Measurements from ENCODE around the gene HOATZ. TPM values are rescaled to one million over a fixed set of nuclear protein-coding genes. Genes with fewer than 3 reads are reported as not detected.

The HOATZ gene
- total RNA-seq, 1 donor from 2014 or later, result not detected

DNA sequence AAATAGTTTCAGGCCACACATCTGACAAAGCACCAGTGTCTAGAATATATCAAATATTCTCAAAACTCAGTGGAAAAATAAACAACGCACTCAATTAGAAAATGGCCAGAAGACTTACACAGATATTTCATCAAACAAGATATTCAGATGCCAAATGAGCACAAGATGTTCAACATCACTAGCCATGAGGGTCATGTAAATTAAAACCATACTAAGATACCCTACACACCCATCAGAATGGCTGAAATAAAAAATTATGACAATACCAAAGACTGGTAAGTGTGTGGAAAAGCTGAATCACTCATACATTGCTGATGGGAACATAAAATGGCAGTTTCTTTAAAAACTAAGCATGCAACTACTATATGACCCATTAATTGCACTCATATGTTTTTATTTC lies 24.1 kb upstream of the HOATZ start:
- no peak for DNase-seq (ENCODE audit: low spot score in 2 of 2)
- intact Hi-C loops (cut with DNase I), result no loop called here
- Histone ChIP-seq H3K9me3 (peaks cover 0 to 8% of the 10 kb centered on the region in 2 donors), H3K4me3 (no peak overlapping the region), H3K36me3 (no peaks in the 10 kb centered on the region), H3K4me1 (no peaks in the 10 kb centered on the region), H3K27me3 (no peaks in the 10 kb centered on the region), H3K27ac (no peak overlapping the region)
- TF ChIP-seq, protein P1, sequence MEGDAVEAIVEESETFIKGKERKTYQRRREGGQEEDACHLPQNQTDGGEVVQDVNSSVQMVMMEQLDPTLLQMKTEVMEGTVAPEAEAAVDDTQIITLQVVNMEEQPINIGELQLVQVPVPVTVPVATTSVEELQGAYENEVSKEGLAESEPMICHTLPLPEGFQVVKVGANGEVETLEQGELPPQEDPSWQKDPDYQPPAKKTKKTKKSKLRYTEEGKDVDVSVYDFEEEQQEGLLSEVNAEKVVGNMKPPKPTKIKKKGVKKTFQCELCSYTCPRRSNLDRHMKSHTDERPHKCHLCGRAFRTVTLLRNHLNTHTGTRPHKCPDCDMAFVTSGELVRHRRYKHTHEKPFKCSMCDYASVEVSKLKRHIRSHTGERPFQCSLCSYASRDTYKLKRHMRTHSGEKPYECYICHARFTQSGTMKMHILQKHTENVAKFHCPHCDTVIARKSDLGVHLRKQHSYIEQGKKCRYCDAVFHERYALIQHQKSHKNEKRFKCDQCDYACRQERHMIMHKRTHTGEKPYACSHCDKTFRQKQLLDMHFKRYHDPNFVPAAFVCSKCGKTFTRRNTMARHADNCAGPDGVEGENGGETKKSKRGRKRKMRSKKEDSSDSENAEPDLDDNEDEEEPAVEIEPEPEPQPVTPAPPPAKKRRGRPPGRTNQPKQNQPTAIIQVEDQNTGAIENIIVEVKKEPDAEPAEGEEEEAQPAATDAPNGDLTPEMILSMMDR (IDR thresholded peaks at IDR 0.05), result no peak

DNA sequence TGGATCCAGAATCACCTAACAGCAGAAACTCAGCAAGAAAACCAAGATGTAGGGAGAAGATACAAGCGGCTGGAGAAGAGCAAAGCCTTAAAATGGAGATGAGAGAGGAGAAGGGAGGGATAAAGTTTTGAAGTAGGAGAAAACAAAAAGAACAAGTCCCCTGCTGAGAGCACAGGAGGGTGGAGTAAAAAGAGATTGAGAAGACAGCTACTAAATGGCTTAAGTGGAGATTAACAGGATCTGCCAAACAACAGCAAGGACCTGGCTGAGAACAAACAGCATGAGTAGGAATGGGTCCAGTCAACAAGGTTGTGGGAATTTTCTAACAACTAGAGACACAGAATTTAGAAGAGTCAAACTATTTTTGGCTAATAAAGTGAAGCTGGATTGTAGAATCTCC lies 20.5 kb upstream of the HOATZ start:
- Histone ChIP-seq H3K36me3 (no peaks in the 10 kb centered on the region), H3K4me3 (no peak overlapping the region), H3K4me1 (no peaks in the 10 kb centered on the region), H3K27me3 (no peaks in the 10 kb centered on the region), H3K27ac (no peak overlapping the region), H3K9me3 (no peaks in the 10 kb centered on the region)
- TF ChIP-seq, protein P1 (IDR thresholded peaks at IDR 0.05), result no peak
- intact Hi-C loops (cut with DNase I), result no loop called here
- DNase-seq (ENCODE audit: low spot score in 2 of 2), result no peak

DNA sequence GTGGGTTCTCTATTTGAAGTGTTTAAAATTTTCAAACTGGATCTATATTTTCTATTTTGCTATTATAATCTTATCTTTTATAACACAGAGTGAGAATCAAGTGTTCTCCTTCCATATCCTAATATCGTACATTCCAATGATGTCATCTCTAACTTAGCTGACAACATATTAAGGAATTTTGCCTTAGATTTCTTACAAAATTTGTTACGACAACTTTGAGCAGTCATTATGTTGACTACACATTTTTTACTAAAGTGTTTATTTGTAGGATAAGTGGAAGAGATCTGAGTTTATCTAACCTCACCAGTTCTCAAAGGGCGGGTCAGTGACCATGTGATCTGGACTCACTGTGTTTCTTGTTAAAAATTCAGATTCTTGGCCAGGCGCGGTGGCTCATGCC lies 15.1 kb upstream of the HOATZ start:
- no peak for DNase-seq (ENCODE audit: low spot score in 2 of 2)
- intact Hi-C loops (cut with DNase I), result no loop called here
- Histone ChIP-seq H3K36me3 (no peaks in the 10 kb centered on the region), H3K27ac (no peak overlapping the region), H3K9me3 (no peaks in the 10 kb centered on the region), H3K27me3 (no peaks in the 10 kb centered on the region), H3K4me3 (no peak overlapping the region), H3K4me1 (no peaks in the 10 kb centered on the region)
- TF ChIP-seq, protein P1 (IDR thresholded peaks at IDR 0.05), result no peak

DNA sequence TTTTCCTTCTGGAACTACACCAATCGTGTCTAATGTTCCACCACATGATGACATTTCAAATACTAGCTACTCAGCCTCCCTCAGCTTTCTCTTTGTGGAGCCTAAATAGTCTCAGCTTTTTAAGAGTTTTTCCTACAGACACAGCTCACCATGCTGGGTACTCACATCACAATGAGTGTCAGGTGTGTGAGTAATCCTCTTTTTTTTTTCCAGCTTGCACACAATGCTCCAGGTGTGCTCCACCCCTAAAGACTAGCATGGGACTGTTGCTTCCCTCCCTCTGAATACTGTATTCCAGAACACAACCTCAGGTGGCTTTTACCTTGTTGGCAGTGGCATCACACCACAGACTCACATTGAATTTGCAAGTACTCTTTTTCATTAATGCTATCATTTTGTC lies 14.1 kb upstream of the HOATZ start:
- Histone ChIP-seq H3K27me3 (no peaks in the 10 kb centered on the region), H3K36me3 (no peaks in the 10 kb centered on the region), H3K27ac (no peak overlapping the region), H3K9me3 (no peaks in the 10 kb centered on the region), H3K4me1 (no peaks in the 10 kb centered on the region), H3K4me3 (no peak overlapping the region)
- intact Hi-C loops (cut with DNase I), result no loop called here
- TF ChIP-seq, protein P1 (IDR thresholded peaks at IDR 0.05), result no peak
- DNase-seq (ENCODE audit: low spot score in 2 of 2), result no peak

DNA sequence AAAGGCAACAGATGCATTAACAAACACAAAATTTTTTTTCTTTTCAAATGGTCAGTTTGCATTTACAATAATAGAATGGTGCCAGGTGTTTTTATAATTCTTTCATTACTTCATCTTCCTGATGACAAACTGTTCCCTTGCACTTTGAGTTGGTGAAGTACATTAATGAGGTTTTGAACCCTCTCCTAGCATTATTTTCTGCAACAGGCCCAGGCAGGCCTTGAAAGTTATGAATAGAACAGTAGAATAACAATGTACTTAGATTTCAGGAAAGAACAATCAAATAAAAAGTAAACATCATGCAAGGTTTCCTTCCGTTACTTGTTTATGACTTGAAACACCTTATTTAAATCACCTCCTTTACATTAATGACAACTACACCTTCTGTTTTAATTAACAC lies 12.0 kb upstream of the HOATZ start:
- Histone ChIP-seq H3K9me3 (no peaks in the 10 kb centered on the region), H3K27me3 (no peaks in the 10 kb centered on the region), H3K36me3 (no peaks in the 10 kb centered on the region), H3K27ac (no peak overlapping the region), H3K4me3 (no peak overlapping the region), H3K4me1 (no peaks in the 10 kb centered on the region)
- DNase-seq (ENCODE audit: low spot score in 2 of 2), result no peak
- TF ChIP-seq, protein P1 (IDR thresholded peaks at IDR 0.05), result no peak
- intact Hi-C loops (cut with DNase I), result no loop called here

DNA sequence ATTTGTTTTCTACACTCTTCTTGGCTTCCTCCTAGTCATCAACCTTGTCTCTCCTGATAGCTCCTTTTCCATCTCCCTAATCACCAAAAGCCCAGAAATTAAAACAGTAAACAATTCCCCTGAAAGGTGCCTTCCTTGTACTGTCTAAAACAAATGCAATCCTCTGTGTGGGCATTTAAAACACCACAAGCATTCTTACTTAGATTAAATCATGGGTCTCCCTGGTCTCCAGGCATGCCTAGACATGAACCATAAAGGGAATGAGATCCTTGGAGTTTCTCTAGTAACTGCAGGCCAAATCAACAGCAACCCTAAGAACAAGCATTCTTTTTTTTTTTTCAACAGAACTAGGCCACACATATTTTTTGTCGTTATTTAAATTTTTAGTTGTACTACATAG lies 4.3 kb upstream of the HOATZ start:
- no peaks in the 10 kb centered on the region for H3K36me3 ChIP-seq
- DNase-seq (ENCODE audit: low spot score in 2 of 2), result no peak
- H3K27ac ChIP-seq, result no peak overlapping the region
- peaks cover 0 to 11% of the 10 kb centered on the region in 2 donors for H3K4me1 ChIP-seq
- no peaks in the 10 kb centered on the region for H3K9me3 ChIP-seq
- TF ChIP-seq, protein P1 (IDR thresholded peaks at IDR 0.05), result no peak
- H3K27me3 ChIP-seq, result no peaks in the 10 kb centered on the region
- no peak overlapping the region for H3K4me3 ChIP-seq
- intact Hi-C loops (cut with DNase I), result no loop called here
